Spleen (tissue), 7 donors: Measurements from ENCODE around the gene CARM1.

ENCODE experiments used
- CTCF ChIP-seq, 11 experiments: fragments of 200-600 bp in 7 of 11; fragments of 450-650 bp in 4 of 11; sonication (generic) in 4 of 11; IDR thresholded peaks in 8 of 11; conservative IDR thresholded peaks in 3 of 11; 1 replicate in 7 of 11; 2 replicates in 4 of 11; pipeline versions ENCODE4 v1.4.0 to v1.8.0; 2016 to 2021; ENCODE audit warnings: antibody characterized with exemption in 11 of 11, inconsistent platforms in 4 of 11, mild to moderate bottlenecking in 1 of 11
- POLR2AphosphoS5 ChIP-seq, 3 donors: sonication (generic); formaldehyde crosslinking; IDR thresholded peaks; one replicate each; pipeline ENCODE4 v1.5.1; 2017; ENCODE audit warnings: antibody characterized with exemption in 3 of 3
- donor health status: DM: no; HTN: no; CAD: no; lungs with moderate emphysema.
- donor health status: DM: no; HTN: no; CAD: no.
- donor health status: DM: no; HTN: no; CAD: no.

GRCh38 chr19:10935371-10936059, 64.2 kb downstream of the CARM1 start:
- TF ChIP-seq CTCF (IDR thresholded peaks at IDR 0.05 in 8 of 11, conservative IDR thresholded peaks at IDR 0.05 in 3 of 11) (no peak), POLR2AphosphoS5 (IDR thresholded peaks at IDR 0.05) (no peak)
